H9 (cell line): ENCODE measurements around the gene IGFALS. TPM values are rescaled to one million over a fixed set of nuclear protein-coding genes. Genes with fewer than 3 reads are reported as not detected.

ENCODE experiments used
- DNase-seq: peaks from one replicate; pipeline ENCODE4 v3.0.0-alpha.2; 2017
- H2AFZ ChIP-seq: one replicate; pipeline ENCODE4 v1.6.1; 2013; ENCODE audit warnings: mild to moderate bottlenecking, low read length, control low read depth, moderate library complexity
- H2AK5ac ChIP-seq: 2 replicates; pipeline ENCODE4 v1.6.1; 2013; ENCODE audit warnings: low read length, control low read depth, mixed read lengths; ENCODE audit not compliant: insufficient read length
- H2BK120ac ChIP-seq: one replicate; pipeline ENCODE4 v1.6.1; 2013; ENCODE audit warnings: low read depth, mild to moderate bottlenecking, low read length, control low read depth, inconsistent platforms; ENCODE audit not compliant: poor library complexity, severe bottlenecking
- H2BK12ac ChIP-seq: 2 replicates; pipeline ENCODE4 v1.6.1; 2013; ENCODE audit warnings: low read length, control low read depth, mixed read lengths, low read depth; ENCODE audit not compliant: insufficient read length
- H2BK15ac ChIP-seq: 2 replicates; pipeline ENCODE4 v1.6.1; 2013; ENCODE audit warnings: low read depth, low read length, control low read depth
- H2BK20ac ChIP-seq: one replicate; pipeline ENCODE4 v1.6.1; 2013; ENCODE audit warnings: low read depth, mild to moderate bottlenecking, low read length, control low read depth, inconsistent platforms; ENCODE audit not compliant: poor library complexity, severe bottlenecking
- H2BK5ac ChIP-seq: 2 replicates; pipeline ENCODE4 v1.6.1; 2013; ENCODE audit warnings: low read length, control low read depth, mixed read lengths; ENCODE audit not compliant: insufficient read length
- H3K14ac ChIP-seq: 2 replicates; pipeline ENCODE4 v1.6.1; 2013; ENCODE audit warnings: low read length, control low read depth; ENCODE audit not compliant: insufficient read depth
- H3K18ac ChIP-seq: 2 replicates; pipeline ENCODE4 v1.6.1; 2013; ENCODE audit warnings: low read depth, mild to moderate bottlenecking, mixed read lengths, low read length, control low read depth; ENCODE audit not compliant: insufficient read length
- H3K23ac ChIP-seq: 2 replicates; pipeline ENCODE4 v1.6.1; 2013; ENCODE audit warnings: low read length, control low read depth, mixed read lengths, low read depth; ENCODE audit not compliant: insufficient read length
- H3K23me2 ChIP-seq: 2 replicates; pipeline ENCODE4 v1.6.1; 2013; ENCODE audit warnings: low read depth, mild to moderate bottlenecking, mixed read lengths, low read length, control low read depth; ENCODE audit not compliant: insufficient read length, poor library complexity, severe bottlenecking
- H3K27ac ChIP-seq: 2 replicates; pipeline ENCODE4 v1.5.1; 2013; ENCODE audit warnings: low read length, control low read depth, mixed read lengths, low read depth; ENCODE audit not compliant: insufficient read length
- H3K27me3 ChIP-seq: 2 replicates; pipeline ENCODE4 v1.6.1; 2013; ENCODE audit warnings: low read length, control low read depth, inconsistent platforms; ENCODE audit not compliant: insufficient read depth
- H3K4ac ChIP-seq: 2 replicates; pipeline ENCODE4 v1.6.1; 2013; ENCODE audit warnings: low read depth, mild to moderate bottlenecking, control low read depth, inconsistent platforms, low read length, moderate library complexity
- H3K4me1 ChIP-seq: 2 replicates; pipeline ENCODE4 v1.6.1; 2013; ENCODE audit warnings: low read length, control low read depth, inconsistent platforms; ENCODE audit not compliant: insufficient read depth
- H3K4me2 ChIP-seq: 2 replicates; pipeline ENCODE4 v1.6.1; 2013; ENCODE audit warnings: low read length, control low read depth, mixed read lengths; ENCODE audit not compliant: insufficient read length, insufficient read depth
- H3K56ac ChIP-seq: 2 replicates; pipeline ENCODE4 v1.6.1; 2013; ENCODE audit warnings: low read depth, mild to moderate bottlenecking, mixed read lengths, low read length, control low read depth; ENCODE audit not compliant: insufficient read length
- H3K79me1 ChIP-seq: 2 replicates; pipeline ENCODE4 v1.6.1; 2013; ENCODE audit warnings: low read depth, mild to moderate bottlenecking, moderate library complexity, low read length, control low read depth, inconsistent platforms; ENCODE audit not compliant: insufficient read depth, poor library complexity, severe bottlenecking
- H3K79me2 ChIP-seq: 2 replicates; pipeline ENCODE4 v1.6.1; 2013; ENCODE audit warnings: low read length, control low read depth, inconsistent platforms; ENCODE audit not compliant: insufficient read depth
- H3K9ac ChIP-seq: 2 replicates; pipeline ENCODE4 v1.6.1; 2013; ENCODE audit warnings: low read length, control low read depth, mixed read lengths; ENCODE audit not compliant: insufficient read length; ENCODE audit errors: extremely low read depth
- H3K9me3 ChIP-seq: one replicate; pipeline ENCODE4 v1.6.1; 2013; ENCODE audit warnings: low read depth, low read length, inconsistent platforms; ENCODE audit not compliant: control insufficient read depth
- H3T11ph ChIP-seq: one replicate; pipeline ENCODE4 v1.6.1; 2013; ENCODE audit warnings: mild to moderate bottlenecking, low read length, control low read depth, inconsistent platforms
- H4K20me1 ChIP-seq: one replicate; pipeline ENCODE4 v1.6.1; 2013; ENCODE audit not compliant: control insufficient read depth, insufficient read length, insufficient read depth
- H4K5ac ChIP-seq: 2 replicates; pipeline ENCODE4 v1.6.1; 2013; ENCODE audit warnings: low read depth, mild to moderate bottlenecking, mixed read lengths, low read length, control low read depth; ENCODE audit not compliant: insufficient read length
- H4K8ac ChIP-seq: replicated peaks from 2 replicates; pipeline ENCODE4 v1.6.1; 2013; ENCODE audit warnings: low read length, control low read depth, mixed read lengths, low read depth; ENCODE audit not compliant: insufficient read length
- H4K91ac ChIP-seq: 2 replicates; pipeline ENCODE4 v1.6.1; 2013; ENCODE audit warnings: low read depth, mild to moderate bottlenecking, moderate library complexity, mixed read lengths, low read length, control low read depth; ENCODE audit not compliant: insufficient read length
- H3K27ac Mint-ChIP-seq, 3 experiments: 2 replicates in 2 of 3; 3 replicates in 1 of 3; pipeline ENCODE4 v1.8.0; 2020 to 2021; ENCODE audit warnings: mixed read lengths in 3 of 3, mild to moderate bottlenecking in 1 of 3, moderate library complexity in 1 of 3
- H3K27me3 Mint-ChIP-seq: 2 replicates; pipeline ENCODE4 v1.8.0; 2021; ENCODE audit warnings: low read depth, mild to moderate bottlenecking, moderate library complexity, mixed read lengths
- H3K36me3 Mint-ChIP-seq, 3 experiments: 2 replicates in 2 of 3; 3 replicates in 1 of 3; pipeline ENCODE4 v1.8.0; 2020 to 2021; ENCODE audit warnings: low read depth in 3 of 3, mixed read lengths in 3 of 3; ENCODE audit not compliant: insufficient read depth in 1 of 3
- H3K4me1 Mint-ChIP-seq, 2 experiments: 2 replicates each; pipeline ENCODE4 v1.8.0; 2020; ENCODE audit warnings: mixed read lengths in 2 of 2
- H3K4me3 Mint-ChIP-seq, 2 experiments: 2 replicates in 1 of 2; 3 replicates in 1 of 2; pipeline ENCODE4 v1.8.0; 2020 to 2021; ENCODE audit warnings: mild to moderate bottlenecking in 2 of 2, mixed read lengths in 2 of 2, moderate library complexity in 1 of 2
- H3K9me3 Mint-ChIP-seq, 2 experiments: 2 replicates in 1 of 2; 3 replicates in 1 of 2; pipeline ENCODE4 v1.8.0; 2020; ENCODE audit warnings: mild to moderate bottlenecking in 2 of 2, mixed read lengths in 2 of 2, moderate library complexity in 1 of 2
- CTCF ChIP-seq: fragments of 200-600 bp; sonication (generic); conservative IDR thresholded peaks from 3 replicates; pipeline ENCODE4 v1.8.0; 2021; ENCODE audit warnings: antibody characterized with exemption, mild to moderate bottlenecking
- whole genome bisulfite sequencing: extraction: QIAGEN DNeasy Blood & Tissue Kit; methylation state at CpG from one replicate; pipeline ENCODE4 v1.1.7; 2013; ENCODE audit warnings: missing lambda C conversion rate, low lambda C conversion rate, mixed read lengths; ENCODE audit not compliant: insufficient read length; ENCODE audit errors: extremely low coverage; 5-methylcytosine and 5-hydroxymethylcytosine counted together
- total RNA-seq: library from RNA; stranded (reverse); gene quantifications from 2 replicates; pipeline ENCODE4 v1.2.1, GENCODE V29; 2021

The IGFALS gene
- total RNA-seq, 1 experiment from 2014 or later, result not detected

GRCh38 chr16:1754204-1754603 is 39.3 kb downstream of the IGFALS start:
- Histone ChIP-seq H3K14ac (no peak overlapping the region), H3K23me2 (no peaks in the 10 kb centered on the region), H3K23ac (no peak overlapping the region), H3K9ac (no peak overlapping the region), H4K91ac (no peak overlapping the region), H3K27ac (no peak overlapping the region), H4K20me1 (no peaks in the 10 kb centered on the region), H2AK5ac (no peak overlapping the region), H3T11ph (no peak overlapping the region), H3K79me2 (no peaks in the 10 kb centered on the region), H3K56ac (no peak overlapping the region), H3K4ac (no peak overlapping the region), H4K5ac (no peak overlapping the region), H2BK5ac (no peak overlapping the region), H2BK120ac (no peak overlapping the region), H2AFZ (no peak overlapping the region), H3K4me1 (no peaks in the 10 kb centered on the region), H2BK15ac (no peak overlapping the region), H3K27me3 (no peaks in the 10 kb centered on the region), H3K79me1 (no peaks in the 10 kb centered on the region), H2BK20ac (no peak overlapping the region), H3K9me3 (no peaks in the 10 kb centered on the region), H2BK12ac (no peak overlapping the region), H4K8ac (no peak overlapping the region), H3K18ac (no peak overlapping the region), H3K4me2 (no peak overlapping the region)
- Mint-ChIP-seq H3K4me1 (no peaks in the 10 kb centered on the region), H3K4me3 (no peak overlapping the region), H3K9me3 (no peaks in the 10 kb centered on the region), H3K36me3 (peaks cover 0 to 32% (median 21%) of the 10 kb centered on the region in 3 experiments; a peak in 6 of 7 replicates), H3K27me3 (no peaks in the 10 kb centered on the region), H3K27ac (no peak overlapping the region; a peak in 1 of 7 replicates)
- no CpG with 5 or more reads among the region's 12 CpGs for WGBS
- no peak for DNase-seq
- no peak for TF ChIP-seq CTCF
